Endodermal cell (in vitro differentiated cells): ENCODE measurements around the gene RNGTT. TPM values are rescaled to one million over a fixed set of nuclear protein-coding genes. Genes with fewer than 3 reads are reported as not detected.

ENCODE experiments used
- DNase-seq: peaks from one replicate; pipeline ENCODE4 v3.0.0-alpha.2; 2017
- H3K27ac ChIP-seq: 2 replicates; pipeline ENCODE4 v1.5.1; 2013; ENCODE audit warnings: mild to moderate bottlenecking, low read depth, low read length, moderate library complexity
- H3K27me3 ChIP-seq: 2 replicates; pipeline ENCODE4 v1.6.1; 2013; ENCODE audit warnings: mild to moderate bottlenecking, low read length, moderate library complexity; ENCODE audit not compliant: insufficient read depth, control insufficient read depth, poor library complexity, severe bottlenecking
- H3K36me3 ChIP-seq: 2 replicates; pipeline ENCODE4 v1.7.0; 2013; ENCODE audit warnings: mild to moderate bottlenecking, low read length, moderate library complexity; ENCODE audit not compliant: control insufficient read depth, insufficient read depth
- H3K4me1 ChIP-seq: one replicate; pipeline ENCODE4 v1.7.0; 2013; ENCODE audit warnings: low read length; ENCODE audit not compliant: control insufficient read depth, insufficient read depth
- H3K4me3 ChIP-seq: 2 replicates; pipeline ENCODE4 v1.5.1; 2013; ENCODE audit warnings: mild to moderate bottlenecking, low read length, moderate library complexity
- H3K9ac ChIP-seq: 2 replicates; pipeline ENCODE4 v1.6.1; 2013; ENCODE audit warnings: mild to moderate bottlenecking, low read length, moderate library complexity; ENCODE audit not compliant: poor library complexity, severe bottlenecking; ENCODE audit errors: extremely low read depth
- H3K9me3 ChIP-seq: 2 replicates; pipeline ENCODE4 v1.6.1; 2013; ENCODE audit warnings: mild to moderate bottlenecking, low read length, moderate library complexity; ENCODE audit not compliant: control insufficient read depth
- H3K27ac Mint-ChIP-seq: 2 replicates; pipeline ENCODE4 v1.8.0; 2020; ENCODE audit warnings: mixed read lengths
- H3K27me3 Mint-ChIP-seq: 2 replicates; pipeline ENCODE4 v1.8.0; 2021; ENCODE audit warnings: mild to moderate bottlenecking, mixed read lengths; ENCODE audit not compliant: insufficient read depth
- H3K36me3 Mint-ChIP-seq: 2 replicates; pipeline ENCODE4 v1.8.0; 2020; ENCODE audit warnings: low read depth, mixed read lengths
- H3K4me1 Mint-ChIP-seq: 2 replicates; pipeline ENCODE4 v1.8.0; 2020; ENCODE audit warnings: mixed read lengths
- H3K4me3 Mint-ChIP-seq: 2 replicates; pipeline ENCODE4 v1.8.0; 2020; ENCODE audit warnings: mild to moderate bottlenecking, moderate library complexity, mixed read lengths
- H3K9me3 Mint-ChIP-seq: 2 replicates; pipeline ENCODE4 v1.8.0; 2020; ENCODE audit warnings: mild to moderate bottlenecking, mixed read lengths
- CTCF ChIP-seq: fragments of 200-600 bp; sonication (generic); conservative IDR thresholded peaks from 2 replicates; pipeline ENCODE4 v1.5.0; 2021; ENCODE audit warnings: antibody characterized with exemption, mild to moderate bottlenecking
- WGBS, 2 experiments: methylation state at CpG; one replicate each; pipeline versions ENCODE4 v1.1.5 to v1.1.7; 2013; ENCODE audit warnings: missing lambda C conversion rate in 2 of 2, mixed read lengths in 1 of 2; ENCODE audit not compliant: insufficient coverage in 1 of 2, insufficient read length in 1 of 2; 5-methylcytosine and 5-hydroxymethylcytosine counted together
- total RNA-seq, 2 donors: library from RNA; stranded (reverse); fragmentation: NEBNext Ultra II Directional in 1 of 2; extraction: Animal tissue kit (Norgen Biotek cat#: 25700) in 1 of 2; gene quantifications; 2 replicates in 1 of 2; 3 replicates in 1 of 2; pipeline ENCODE4 v1.2.1, GENCODE V29; 2021

Gene RNGTT
- total RNA-seq, 2 donors from 2014 or later: 21.5 to 28.7 TPM

- no peaks in the 10 kb centered on the region for H3K9me3 Mint-ChIP-seq
- H3K4me3 Mint-ChIP-seq: no peak overlapping the region
Measured at GRCh38 chr6:88985901-88986300, 22.5 kb upstream of the RNGTT start.

GRCh38 chr6:88984606-88985005, 21.2 kb upstream of the RNGTT start:
- H3K36me3 Mint-ChIP-seq: no peaks in the 10 kb centered on the region
- Histone ChIP-seq H3K9me3 (no peaks in the 10 kb centered on the region), H3K36me3 (no peaks in the 10 kb centered on the region), H3K4me1 (no peaks in the 10 kb centered on the region), H3K4me3 (no peak overlapping the region), H3K9ac (no peak overlapping the region), H3K27me3 (peaks cover 14% of the 10 kb centered on the region), H3K27ac (no peak overlapping the region)
- 89 to 93% methylated on average over 3 to 5 of the region's 5 CpGs for WGBS, 2 experiments
- H3K27me3 Mint-ChIP-seq: peaks cover 30% of the 10 kb centered on the region
- H3K4me3 Mint-ChIP-seq: no peak overlapping the region
- H3K9me3 Mint-ChIP-seq: no peaks in the 10 kb centered on the region
- no peak overlapping the region for H3K27ac Mint-ChIP-seq
- DNase-seq: no peak
- no peak for TF ChIP-seq CTCF
- H3K4me1 Mint-ChIP-seq: no peaks in the 10 kb centered on the region

More at GRCh38 chr6:88985901-88986300, 22.5 kb upstream of the RNGTT start:
- Histone ChIP-seq H3K9me3 (no peaks in the 10 kb centered on the region), H3K27ac (no peak overlapping the region), H3K9ac (no peak overlapping the region), H3K36me3 (no peaks in the 10 kb centered on the region), H3K27me3 (peaks cover 6% of the 10 kb centered on the region), H3K4me1 (no peaks in the 10 kb centered on the region), H3K4me3 (no peak overlapping the region)
- H3K27ac Mint-ChIP-seq: no peak overlapping the region
- DNase-seq: no peak
- H3K36me3 Mint-ChIP-seq: no peaks in the 10 kb centered on the region
- H3K27me3 Mint-ChIP-seq: peaks cover 18% of the 10 kb centered on the region
- TF ChIP-seq CTCF: no peak
- no peaks in the 10 kb centered on the region for H3K4me1 Mint-ChIP-seq

- H3K27me3 ChIP-seq: peaks cover 14% of the 10 kb centered on the region
- no peak overlapping the region for H3K27ac ChIP-seq
- no peaks in the 10 kb centered on the region for H3K4me1 ChIP-seq
- no peak for DNase-seq
- peaks cover 35% of the 10 kb centered on the region for H3K27me3 Mint-ChIP-seq
- no peaks in the 10 kb centered on the region for H3K9me3 Mint-ChIP-seq
- H3K36me3 Mint-ChIP-seq: no peaks in the 10 kb centered on the region
- no peak overlapping the region for H3K4me3 Mint-ChIP-seq
- H3K9ac ChIP-seq: no peak overlapping the region
- TF ChIP-seq CTCF: no peak
- H3K27ac Mint-ChIP-seq: no peak overlapping the region
- H3K4me1 Mint-ChIP-seq: no peaks in the 10 kb centered on the region
- H3K36me3 ChIP-seq: no peaks in the 10 kb centered on the region
- no peak overlapping the region for H3K4me3 ChIP-seq
- H3K9me3 ChIP-seq: no peaks in the 10 kb centered on the region
Measured at GRCh38 chr6:88984152-88984551, 20.7 kb upstream of the RNGTT start.
